Measurements from ENCODE around the gene QARS1. TPM values are rescaled to one million over a fixed set of nuclear protein-coding genes. Genes with fewer than 3 reads are reported as not detected.

The QARS1 gene
- total RNA-seq, 1 experiment from 2014 or later: 346 TPM

- CTCF ChIA-PET: no interaction called here
- Histone ChIP-seq H3K9me3 (ENCODE audit: control insufficient read depth in 1 of 2, insufficient read depth in 1 of 2, low read depth in 1 of 2, low read length in 2 of 2) (no peaks in the 10 kb centered on the region), H3K27me3 (ENCODE audit: insufficient read depth, low read length) (no peaks in the 10 kb centered on the region), H2AFZ (ENCODE audit: low read depth, low read length, poor library complexity, severe bottlenecking) (no peak overlapping the region), H3K9ac (ENCODE audit: low read length) (no peak overlapping the region), H3K79me2 (ENCODE audit: insufficient read depth, low read length) (peaks cover 21% of the 10 kb centered on the region), H3K4me1 (ENCODE audit: control insufficient read depth in 1 of 2, insufficient read depth in 2 of 2, low read length in 2 of 2) (peaks cover 7 to 14% of the 10 kb centered on the region in 2 experiments), H3K27ac (ENCODE audit: low read depth, low read length) (peak overlapping the region; percentile 100; the same call in 1 of the 2 replicates), H3K9me2 (ENCODE audit: insufficient read depth) (no peaks in the 10 kb centered on the region), H3K4me3 (replicated peaks in 1 of 2; ENCODE audit: low read depth in 1 of 2, low read length in 2 of 2) (no peak overlapping the region), H3K36me3 (ENCODE audit: control insufficient read depth in 1 of 2, insufficient read depth in 2 of 2, low read length in 2 of 2) (peaks cover 17 to 19% of the 10 kb centered on the region in 2 experiments; a peak in 3 of 4 replicates), H4K20me1 (ENCODE audit: insufficient read depth) (no peaks in the 10 kb centered on the region), H3K4me2 (ENCODE audit: low read length) (no peak overlapping the region)
- POLR2A ChIA-PET: no interaction called here
- RAD21 ChIA-PET (ENCODE audit: low non-redundant PET in 1 of 2, low total read pairs in 2 of 2, uncharacterized antibody in 2 of 2, unreplicated experiment in 2 of 2): no interaction called here
- TF ChIP-seq FOSL1 (IDR thresholded peaks at IDR 0.05; ENCODE audit: low read depth): no peak
- no peak for TF ChIP-seq RAD21 (IDR thresholded peaks at IDR 0.05; ENCODE audit: low read depth)
- TF ChIP-seq TCF7L2 (IDR thresholded peaks at IDR 0.05; ENCODE audit: borderline replicate concordance, extremely low read depth, insufficient read depth, insufficient read length): no peak
- TF ChIP-seq CTCF (IDR thresholded peaks at IDR 0.05 in 2 of 3, conservative IDR thresholded peaks at IDR 0.05 in 1 of 3; ENCODE audit: borderline replicate concordance in 1 of 3, insufficient read depth in 1 of 3, low read depth in 2 of 3, low read length in 2 of 3): no peak
- TF ChIP-seq ZFX (IDR thresholded peaks at IDR 0.05): no peak
- no peak for TF ChIP-seq POLR2A (IDR thresholded peaks at IDR 0.05; ENCODE audit: borderline replicate concordance, extremely low read depth, insufficient read depth, insufficient read length)
- no peak for TF ChIP-seq ATF3 (IDR thresholded peaks at IDR 0.05)
- no peak for TF ChIP-seq SRF (IDR thresholded peaks at IDR 0.05; ENCODE audit: low read depth)
- TF ChIP-seq POLR2AphosphoS5 (IDR thresholded peaks at IDR 0.05; ENCODE audit: low read depth, low read length): no peak
- no peak for TF ChIP-seq SIN3A (IDR thresholded peaks at IDR 0.05; ENCODE audit: low read depth)
- no peak for TF ChIP-seq YY1 (IDR thresholded peaks at IDR 0.05; ENCODE audit: extremely low read depth, insufficient replicate concordance, low read depth, low read length)
- no peak for TF ChIP-seq JUND (IDR thresholded peaks at IDR 0.05)
- TF ChIP-seq MAX (IDR thresholded peaks at IDR 0.05): no peak
- TF ChIP-seq ZNF274 (IDR thresholded peaks at IDR 0.05; ENCODE audit: low read depth, low read length): no peak
- DNase-seq (ENCODE audit: low read depth, low spot score) (no peak), ATAC-seq (no peak)
- intact Hi-C loops (cut with micrococcal nuclease): no loop called here
- BruUV-seq (replicated peaks): no TSS peak
These were observed 17.5 kb upstream of the QARS1 start for GRCh38 chr3:49122022-49122421.

All from HCT116 (cell line).